COLO668 (cell line): Measurements from ENCODE around the gene EMP3.
"Not testable (repeated sequence)": the region's sequence is repeated elsewhere in the genome, so short reads cannot be mapped to it uniquely, and the experiment has no call there.

ENCODE experiments used
- DNase-seq: peaks from one replicate; lab custom pipeline; 2025; ENCODE audit not compliant: unreplicated experiment; lab: John Stamatoyannopoulos, UW

EMP3 gene

DNA sequence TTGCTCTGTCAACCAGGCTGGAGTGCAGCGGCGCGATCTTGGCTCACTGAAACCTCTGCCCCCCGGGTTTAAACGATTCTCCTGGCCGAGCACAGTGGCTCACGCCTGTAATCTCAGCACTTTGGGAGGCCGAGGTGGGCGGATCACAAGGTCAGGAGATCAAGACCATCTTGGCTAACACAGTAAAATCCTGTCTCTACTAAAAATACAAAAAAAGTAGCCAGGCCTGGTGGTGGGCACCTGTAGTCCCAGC lies 7.7 kb upstream of the EMP3 start:
- DNase-seq = not testable (repeated sequence)

DNA sequence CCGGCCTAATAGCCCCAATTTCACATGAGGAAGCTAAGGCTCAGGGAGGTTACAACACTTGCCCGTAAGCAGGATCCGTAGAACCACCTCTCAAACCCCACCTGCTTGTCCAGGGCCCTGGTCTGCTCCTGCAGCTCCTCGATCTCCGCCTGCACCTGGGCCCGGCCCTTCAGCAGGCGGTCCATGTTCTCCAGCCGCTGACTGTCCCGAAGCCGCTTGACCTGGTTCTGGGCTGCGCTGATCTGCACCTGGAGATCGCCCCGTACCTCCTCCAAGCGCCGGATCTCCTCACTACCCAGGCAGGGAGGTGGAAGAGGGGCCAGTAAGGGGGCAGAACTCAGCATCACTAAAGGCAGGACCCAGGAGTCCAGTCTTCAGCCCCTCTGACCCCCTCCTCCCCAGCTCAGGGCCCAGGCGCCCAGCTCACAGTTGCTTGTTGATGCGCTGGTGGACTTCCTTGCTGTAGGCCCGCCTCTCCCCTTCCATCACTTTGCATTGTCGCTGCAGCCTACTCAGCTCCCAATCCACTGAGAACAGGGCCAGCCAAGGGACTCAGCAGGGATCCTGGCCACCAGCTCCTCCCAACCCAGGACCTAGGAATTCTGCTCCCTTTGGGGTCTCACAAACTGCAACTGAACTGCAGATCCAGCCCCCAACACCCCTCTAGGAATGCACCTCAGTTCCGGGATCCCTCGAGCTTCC lies 6.9 kb upstream of the EMP3 start:
- DNase-seq = no peak

DNA sequence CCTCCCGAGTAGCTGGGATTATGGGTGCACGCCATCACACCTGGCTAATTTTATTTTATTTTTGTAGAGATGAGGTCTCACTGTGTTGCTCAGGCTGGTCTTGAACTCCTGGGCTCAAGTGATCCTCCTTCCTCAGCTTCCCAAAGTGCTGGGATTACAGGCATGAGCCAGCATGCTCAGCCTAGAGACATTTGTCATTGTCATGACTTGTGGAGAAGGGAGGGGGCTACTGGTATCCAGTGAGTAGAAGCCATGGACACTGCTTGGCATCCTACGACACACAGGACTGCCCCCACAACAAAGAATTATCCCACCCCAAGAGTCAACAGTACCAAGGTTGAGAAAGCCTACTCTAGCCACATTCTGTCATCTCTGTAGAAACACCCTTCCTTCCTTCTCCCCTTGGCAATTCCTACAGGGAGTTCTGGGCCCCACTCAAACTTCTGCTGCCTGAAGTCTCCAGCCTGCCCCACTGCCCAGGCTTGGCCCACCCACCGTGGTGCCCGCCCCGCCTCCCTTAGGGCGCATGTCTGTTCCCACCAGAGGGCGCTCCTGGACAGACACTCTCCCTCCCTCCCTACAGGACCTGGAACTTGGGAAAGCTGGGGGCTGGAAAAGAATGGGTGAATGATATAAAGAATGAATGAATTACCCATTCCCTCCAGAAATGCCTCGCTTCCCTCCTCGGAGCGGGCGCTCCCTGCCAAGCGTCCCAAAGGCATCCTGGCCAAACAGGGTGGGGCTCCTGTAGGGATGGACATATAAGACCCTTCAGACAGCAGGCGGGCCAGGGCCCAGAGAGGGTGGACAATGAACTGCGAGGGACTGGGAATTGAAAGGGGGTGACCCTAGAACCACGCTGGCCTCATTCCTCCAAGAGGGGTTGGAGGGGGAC lies 5.5 kb upstream of the EMP3 start:
- DNase-seq = peak; percentile 80

DNA sequence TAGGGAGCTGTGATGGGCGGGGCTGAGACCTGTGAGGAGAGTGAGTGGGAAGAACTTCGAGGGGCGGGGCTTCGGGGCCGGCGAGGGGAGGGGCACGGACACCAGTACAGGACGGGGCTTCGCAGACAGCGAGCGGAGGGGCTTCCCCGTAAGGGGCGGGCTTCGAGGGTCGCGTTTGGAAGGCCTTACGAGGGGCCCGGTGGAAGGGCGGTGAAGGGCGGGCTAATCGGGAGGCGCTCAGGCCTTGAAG lies 4.1 kb upstream of the EMP3 start:
- peak; percentile 95 for DNase-seq

DNA sequence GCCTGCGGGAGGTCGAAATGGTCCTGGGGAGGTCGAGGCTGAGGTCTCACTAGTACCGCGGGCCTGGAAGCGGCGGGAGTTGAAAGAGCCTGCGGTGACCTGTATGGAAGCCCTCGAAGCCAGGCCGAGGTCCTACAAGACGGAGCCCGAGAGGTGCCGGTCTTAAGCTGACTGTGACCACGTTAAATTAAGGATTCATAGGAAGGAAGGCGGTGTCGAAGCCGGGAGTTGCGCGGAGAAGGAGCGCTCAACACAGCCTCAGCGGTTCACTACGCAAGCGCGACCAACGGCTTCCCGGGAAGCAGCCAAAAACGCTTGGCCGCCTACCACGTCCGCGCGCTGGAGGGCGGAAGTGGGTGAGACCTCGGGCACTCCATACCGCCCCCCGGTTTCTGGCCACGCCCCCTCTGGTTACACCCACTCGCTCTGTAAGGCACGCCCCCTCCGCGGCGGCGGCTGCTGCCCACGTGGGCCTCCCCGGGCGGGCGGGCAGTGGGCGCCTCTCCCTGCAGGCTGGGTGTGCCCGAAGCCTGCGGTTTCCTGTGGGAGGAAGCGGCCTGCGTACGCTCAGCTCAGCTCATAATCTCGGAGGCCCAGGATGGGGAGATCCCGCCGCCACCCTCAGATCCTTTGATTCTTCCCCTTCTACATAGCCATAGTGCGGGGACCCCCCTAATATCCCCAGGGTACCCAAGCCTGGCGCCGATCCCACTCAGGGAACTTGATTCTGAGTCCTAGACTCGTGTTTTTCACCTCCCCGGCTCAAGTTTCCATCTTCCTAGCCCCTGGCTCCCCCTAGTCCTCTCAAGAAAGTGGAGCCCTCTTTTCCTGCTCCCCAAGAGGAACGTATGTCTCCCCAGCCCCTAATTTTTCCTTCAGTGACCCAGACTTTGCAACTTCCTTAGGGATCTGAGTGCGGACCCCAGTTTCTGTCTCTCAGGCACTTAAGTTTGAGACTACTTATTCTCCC lies 3.4 kb upstream of the EMP3 start:
- DNase-seq = peak; percentile 98

DNA sequence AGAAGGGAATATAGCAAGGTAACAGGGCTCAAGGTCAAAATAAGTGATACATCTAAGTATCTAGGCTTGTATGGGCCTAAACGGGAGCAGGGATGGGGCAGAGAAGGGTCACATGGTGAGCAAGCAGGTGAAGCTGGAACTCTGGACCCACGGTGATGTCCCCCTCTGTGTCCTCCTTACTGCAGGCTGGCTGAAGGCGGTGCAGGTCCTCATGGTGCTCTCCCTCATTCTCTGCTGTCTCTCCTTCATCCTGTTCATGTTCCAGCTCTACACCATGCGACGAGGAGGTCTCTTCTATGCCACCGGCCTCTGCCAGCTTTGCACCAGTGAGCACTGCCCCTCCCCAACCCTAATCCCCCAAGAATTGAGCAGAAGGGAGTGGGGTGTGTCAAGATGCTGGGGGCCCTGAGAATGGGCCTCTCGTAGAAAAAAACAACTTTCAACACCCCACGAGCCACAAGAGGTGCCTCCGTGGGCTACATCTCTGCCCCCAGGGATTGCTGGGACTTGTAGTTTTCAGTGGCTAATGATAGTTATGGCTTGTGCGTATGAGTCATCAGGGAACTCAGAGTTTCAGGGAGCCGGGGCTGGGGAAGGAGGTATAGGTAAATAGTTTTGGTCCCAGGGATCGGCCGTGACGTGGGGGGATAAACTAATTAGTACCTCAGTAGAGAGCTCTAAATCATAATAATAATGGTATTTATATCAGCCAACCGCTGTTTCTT lies 4.0 kb downstream of the EMP3 start:
- peak; percentile 28 for DNase-seq

DNA sequence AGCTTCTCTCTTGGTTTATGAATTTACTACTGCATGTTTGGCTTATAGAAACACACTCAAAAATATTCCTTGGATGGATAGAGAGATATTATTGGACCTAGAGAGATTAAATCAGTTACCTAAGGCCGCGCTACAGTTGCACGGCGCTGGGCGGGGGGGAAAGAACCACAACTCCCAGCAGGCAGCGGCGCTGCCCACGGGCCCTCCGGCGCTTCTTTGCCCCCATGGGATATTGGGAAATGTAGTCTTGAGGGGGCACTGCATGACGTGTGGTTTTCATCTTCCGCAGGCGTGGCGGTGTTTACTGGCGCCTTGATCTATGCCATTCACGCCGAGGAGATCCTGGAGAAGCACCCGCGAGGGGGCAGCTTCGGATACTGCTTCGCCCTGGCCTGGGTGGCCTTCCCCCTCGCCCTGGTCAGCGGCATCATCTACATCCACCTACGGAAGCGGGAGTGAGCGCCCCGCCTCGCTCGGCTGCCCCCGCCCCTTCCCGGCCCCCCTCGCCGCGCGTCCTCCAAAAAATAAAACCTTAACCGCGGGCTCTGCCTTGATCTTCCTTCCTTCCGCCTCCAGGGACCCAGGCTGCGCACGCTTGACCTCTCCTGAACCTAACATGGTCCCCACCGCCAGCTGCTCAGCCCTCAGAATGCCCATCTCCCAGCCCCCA lies 4.8 kb downstream of the EMP3 start:
- DNase-seq = peak; percentile 93

DNA sequence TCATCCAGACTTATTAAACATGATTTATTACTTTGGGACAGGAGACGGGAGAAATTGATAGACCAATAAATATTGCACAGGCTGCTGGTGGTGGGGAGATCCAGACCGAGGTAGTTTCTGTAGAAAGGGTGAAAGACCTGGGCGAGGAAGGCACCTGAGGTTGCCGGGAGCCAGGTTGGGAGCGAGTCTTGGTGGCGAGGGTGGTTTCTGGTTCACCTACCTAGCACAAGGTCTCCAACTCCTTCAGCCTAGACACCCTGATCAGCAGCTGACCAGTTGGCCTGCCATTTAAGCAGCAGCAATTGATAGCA lies 7.0 kb downstream of the EMP3 start:
- no peak for DNase-seq

DNA sequence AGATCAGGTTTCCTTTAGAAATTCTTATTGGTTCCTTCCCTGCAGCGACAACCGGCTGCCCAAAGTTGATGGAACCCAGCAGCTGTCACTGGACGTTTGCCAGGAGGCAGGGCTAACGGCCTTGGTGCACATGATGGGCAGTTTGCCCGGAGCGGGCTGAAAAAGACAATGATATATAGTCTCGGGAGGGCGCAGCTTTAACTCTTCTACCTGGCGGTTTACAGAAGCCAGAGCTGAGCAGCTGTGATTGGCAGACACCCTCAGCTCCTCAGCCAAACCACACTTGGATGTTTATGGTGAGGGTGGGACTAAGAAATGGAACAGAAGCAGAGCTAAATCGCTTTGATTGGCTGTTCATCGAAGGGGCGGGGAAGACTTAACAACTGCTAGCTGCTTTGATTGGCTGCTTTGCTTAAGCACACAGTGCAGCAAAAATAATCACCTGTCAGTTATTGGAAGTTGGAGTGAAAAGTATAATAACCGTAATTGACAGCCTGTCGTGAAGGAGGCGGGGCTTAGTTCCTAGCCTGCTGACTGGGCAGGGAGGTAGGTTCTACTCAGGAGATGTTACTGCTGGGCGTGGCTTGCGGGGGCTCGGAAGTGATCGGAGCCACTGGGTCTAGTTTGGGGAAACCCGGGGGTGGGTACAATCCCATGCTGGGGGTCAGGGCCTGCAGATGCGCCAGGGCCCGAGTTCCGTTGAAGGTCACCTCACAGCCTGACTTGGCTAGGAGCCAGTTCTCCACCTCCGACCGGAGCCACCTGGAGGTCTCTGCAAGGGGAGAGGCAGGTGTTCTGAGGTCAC lies 7.5 kb downstream of the EMP3 start:
- DNase-seq = peak; percentile 98

DNA sequence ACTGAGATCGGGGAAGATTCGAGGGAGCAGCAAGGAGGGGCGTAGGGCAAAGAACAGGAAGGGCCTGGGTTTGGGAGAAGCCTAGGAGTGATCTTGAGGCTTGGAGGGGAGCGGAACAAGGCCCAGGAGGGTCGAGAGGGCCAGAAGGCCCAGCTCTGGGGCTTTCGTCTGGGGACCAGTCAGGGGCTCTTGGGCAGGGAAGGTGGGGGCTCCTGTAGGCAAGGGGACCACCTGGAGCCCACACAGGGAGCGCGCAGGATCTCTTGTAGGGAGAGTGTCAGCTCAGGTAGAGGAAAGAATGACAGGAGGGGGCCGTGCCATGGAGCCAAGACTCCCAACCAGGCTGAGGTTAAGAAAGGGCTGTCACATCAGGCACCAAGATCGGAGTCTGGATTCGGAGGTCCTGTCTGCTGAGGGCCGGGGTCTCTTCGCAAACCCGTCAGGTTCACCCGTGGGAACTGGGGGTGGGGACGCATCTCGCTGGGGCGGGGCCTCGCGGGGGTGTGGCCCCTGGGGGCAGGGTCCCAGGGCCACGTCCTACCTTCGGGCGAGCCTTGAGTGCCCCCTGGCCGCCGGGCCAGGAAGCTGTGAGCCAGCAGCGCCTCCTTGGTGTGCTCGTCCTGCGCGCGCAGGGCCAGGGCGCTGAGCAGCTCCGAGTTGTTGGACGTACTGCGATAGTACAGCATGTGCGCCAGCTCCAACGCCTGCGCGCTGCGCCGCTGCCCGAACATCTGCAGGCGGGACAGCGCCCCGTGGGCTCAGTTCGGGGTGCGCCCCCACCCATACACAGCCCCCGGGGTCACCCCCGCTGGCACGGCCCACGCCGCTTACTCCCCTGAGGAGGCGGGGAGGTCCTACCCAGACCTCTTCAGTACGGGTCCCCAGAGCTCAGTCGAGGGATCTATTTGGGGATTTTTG lies 8.4 kb downstream of the EMP3 start:
- peak; percentile 94 for DNase-seq

DNA sequence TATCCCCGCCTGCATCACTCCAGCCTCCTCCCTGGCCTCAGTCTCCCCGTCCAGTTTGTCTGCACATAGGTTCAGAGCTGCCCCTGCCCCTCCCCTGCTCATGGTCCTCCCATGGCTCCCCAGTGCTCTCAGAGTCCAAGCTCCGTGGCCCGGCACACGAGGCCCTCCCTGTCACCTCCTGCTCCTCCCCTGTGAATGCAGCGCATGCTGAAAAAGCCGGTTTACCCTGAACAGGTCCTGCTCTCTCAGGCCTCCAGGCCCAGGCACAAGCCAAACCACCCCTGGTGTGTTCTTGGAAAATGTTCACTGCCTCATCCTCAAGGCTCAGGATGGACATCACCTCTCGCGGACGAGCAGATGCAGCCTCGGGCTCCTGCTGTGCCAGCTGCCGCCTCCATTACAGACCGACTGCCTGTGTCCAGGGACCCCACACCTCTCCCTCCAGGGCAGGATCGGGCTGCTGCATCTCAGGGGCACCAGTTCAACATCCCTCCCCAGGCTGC lies 13.0 kb downstream of the EMP3 start:
- DNase-seq = no peak

DNA sequence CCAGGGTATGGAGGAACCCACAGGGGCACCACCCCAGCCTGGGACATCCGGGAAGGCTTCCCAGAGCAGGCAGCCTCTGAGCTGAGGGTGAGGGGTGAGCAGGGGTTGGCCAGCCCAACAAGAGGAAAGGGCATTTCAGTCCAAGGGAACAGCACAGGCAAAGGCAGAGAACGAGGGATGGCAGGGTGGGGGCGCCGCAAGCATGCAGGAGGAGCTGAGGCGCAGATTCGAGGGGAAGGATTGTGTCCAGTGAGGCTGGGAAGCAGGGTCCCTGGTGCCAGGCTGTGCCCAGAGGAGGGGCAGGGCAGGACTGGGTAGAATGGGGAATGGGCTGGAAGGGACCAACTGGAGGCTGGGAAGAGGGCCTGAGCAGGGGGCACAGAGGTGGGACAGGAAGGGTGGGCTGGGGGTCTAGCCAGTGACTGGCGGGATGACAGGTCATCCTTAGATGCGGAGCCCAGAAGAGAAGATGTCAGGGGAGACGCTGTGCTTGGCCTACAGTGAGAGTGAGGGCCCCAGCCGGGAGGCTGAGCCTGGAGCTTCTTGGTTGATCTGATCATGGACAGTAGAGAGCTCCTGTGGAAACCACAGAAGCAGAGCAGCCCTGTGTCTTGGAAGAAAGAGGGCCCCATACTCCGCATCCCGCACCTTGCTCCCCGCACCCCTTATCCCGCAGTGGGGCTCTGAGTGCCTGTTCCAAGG lies 13.6 kb downstream of the EMP3 start:
- no peak for DNase-seq

DNA sequence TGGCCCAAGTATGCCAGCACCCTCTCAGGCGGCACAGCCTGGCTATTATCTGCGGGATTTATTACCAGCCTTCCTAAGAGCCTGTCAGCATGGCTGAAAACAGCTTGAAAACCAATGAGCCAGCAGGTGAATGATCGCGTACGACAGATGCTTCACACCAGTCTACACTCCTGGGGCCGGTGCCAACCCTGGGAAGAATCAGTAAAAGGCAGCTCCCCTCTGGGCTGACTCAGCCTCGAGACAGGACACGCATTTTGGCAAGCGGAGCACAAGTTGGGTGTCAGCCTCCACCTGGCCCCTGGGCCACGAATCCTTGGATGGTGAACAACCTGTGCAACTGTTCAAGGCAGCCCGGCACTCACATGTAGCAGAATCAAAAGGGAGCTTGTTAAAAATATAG lies 15.6 kb downstream of the EMP3 start:
- DNase-seq = no peak

DNA sequence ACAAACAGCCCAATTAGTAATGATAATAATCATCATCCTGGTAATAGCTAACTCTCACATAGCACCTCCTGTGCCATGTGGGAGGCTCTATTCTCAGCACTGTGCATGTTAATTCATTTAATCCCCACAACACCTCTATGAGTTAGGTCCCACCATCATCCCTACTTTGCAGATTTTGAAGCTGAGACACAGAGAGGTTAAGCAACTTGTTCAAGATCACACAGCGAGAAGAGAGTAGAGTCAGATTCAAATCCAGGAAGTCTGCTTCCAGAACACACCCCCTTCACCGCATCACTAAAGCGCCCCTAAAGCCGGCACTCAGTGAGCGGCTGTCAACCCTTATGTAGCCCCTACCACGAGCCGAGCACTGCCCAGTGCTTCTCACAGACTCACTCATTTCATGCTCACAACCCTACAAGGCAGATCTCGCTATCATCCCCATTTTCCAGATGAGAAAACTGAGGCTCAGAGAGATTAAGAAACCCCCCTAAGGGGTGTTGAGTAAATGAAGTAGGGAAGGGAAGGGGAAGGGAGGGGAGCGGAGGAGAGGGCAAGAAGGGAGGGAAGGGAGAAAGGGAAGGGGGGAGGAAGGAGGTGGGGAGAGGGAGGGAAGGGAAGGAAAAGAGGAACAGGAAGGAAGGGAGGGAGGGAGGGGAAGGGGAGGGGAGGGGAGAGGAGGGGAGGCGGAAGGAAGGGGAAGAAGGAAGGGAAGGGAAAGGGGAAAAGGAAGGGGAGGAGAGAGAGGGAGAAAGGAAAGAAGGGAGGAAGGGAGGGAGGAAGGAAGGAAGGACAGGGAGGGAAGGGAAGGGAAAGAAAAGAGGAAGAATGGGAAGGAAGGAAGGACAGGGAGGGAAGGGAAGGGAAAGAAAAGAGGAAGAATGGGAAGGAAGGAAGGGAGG lies 16.4 kb downstream of the EMP3 start:
- DNase-seq = no peak

DNA sequence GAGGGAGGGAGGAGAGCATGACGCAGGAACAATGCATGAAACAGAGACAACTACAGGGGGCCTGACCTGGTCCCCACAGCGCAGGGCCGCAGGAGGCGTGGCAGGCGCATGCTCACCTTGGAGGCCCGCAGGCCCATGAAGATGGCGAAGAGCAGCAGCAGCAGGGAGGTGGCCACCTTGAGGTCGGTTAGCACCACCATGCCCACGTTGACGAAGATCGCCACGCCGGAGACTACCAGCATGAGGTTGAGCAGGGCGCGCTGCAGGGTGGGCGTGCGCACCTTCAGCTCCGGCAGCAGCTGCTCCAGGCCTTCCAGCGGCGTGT lies 17.0 kb downstream of the EMP3 start:
- DNase-seq = no peak

DNA sequence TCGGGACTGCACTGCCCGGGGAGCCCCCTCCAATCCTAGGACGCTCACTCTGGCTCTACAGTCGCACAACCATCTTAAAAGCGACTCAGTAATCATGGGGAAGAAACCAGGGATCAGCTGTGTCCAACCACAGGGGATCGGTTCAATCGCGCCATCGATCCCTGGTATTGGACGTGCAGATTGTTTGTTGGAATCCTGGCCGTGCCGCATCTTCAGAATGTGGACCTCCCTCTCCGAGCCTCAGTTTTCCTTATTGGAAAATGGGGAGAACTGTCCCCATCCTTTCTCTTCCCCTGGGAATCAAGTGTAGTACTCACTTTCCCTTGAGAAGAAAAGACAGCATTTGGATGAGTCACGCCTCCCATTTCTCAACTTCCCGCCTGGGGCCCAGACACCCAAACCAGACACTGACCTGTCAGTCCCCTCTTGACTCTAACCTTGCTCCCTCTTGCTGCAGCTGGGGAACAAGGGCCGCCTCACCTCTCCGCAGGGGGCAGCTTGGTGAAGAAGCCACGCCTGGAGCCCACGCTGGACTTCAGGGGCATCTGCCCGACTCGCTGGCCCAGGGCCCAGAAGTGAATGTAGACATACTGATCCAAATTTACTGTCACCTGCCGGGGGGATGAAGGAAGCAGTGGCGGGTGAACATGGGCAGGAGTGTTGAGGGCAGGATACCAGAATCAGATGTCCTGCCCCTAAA lies 17.6 kb downstream of the EMP3 start:
- no peak for DNase-seq

DNA sequence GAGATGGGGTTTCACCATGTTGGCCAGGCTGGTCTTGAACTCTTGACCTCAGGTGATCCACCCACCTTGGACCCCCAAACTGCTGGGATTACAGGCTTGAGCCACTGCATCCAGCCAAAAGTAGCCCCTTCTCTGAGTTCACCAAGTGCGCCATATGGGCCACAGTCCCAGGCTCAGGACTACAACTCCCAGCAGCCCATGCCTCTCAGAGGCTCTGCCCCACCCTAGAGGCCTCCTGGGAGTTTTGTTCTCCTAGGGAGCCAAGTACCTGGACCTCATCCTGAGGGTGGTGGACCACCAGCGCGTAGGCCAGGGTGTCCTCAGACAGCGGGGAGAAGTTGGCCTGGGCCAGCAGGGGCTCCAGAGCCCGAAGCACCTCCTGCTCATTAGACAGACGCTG lies 19.5 kb downstream of the EMP3 start:
- DNase-seq = no peak
